ENCODE measurements around the gene PKM.

Gene PKM

DNA sequence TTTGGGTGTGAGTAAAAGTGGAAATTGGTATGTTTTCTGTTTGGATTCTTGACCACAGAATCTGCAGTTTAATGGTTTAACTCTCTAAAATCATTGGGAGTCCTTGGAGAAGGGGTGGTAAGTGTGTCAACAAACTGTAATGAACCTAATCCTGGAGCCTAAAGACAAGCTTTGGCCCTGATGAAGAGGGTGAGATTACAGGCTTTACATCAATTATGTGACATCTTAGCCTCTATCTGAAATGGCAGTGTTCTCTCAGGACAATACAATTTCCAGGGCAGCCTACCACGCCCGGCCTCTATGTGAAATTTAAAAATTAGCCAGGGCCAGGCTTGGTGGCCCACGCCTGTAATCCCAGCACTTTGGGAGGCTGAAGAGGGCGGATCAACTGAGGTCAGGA, 4.3 kb upstream of the PKM start:
- no peak for DNase-seq (ENCODE audit: low spot score)

DNA sequence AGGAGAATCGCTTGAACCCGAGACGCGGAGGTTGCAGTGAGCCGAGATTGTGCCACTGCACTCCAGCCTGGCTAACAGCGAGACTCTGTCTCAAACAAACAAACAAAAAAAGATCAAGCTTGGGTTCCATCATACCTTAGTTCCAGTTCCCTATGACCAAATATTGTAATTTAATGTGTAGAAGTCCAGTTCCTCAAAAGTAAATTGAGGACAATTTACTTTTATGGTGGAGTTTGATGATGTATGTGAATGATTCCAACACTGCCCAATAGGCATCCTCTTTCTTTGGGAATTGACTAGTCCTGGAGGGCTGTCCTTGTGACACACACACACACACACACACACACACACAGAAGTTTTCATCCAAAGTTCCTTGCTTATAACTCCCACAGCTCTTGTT, 2.8 kb upstream of the PKM start:
- no peak for DNase-seq (ENCODE audit: low spot score)

DNA sequence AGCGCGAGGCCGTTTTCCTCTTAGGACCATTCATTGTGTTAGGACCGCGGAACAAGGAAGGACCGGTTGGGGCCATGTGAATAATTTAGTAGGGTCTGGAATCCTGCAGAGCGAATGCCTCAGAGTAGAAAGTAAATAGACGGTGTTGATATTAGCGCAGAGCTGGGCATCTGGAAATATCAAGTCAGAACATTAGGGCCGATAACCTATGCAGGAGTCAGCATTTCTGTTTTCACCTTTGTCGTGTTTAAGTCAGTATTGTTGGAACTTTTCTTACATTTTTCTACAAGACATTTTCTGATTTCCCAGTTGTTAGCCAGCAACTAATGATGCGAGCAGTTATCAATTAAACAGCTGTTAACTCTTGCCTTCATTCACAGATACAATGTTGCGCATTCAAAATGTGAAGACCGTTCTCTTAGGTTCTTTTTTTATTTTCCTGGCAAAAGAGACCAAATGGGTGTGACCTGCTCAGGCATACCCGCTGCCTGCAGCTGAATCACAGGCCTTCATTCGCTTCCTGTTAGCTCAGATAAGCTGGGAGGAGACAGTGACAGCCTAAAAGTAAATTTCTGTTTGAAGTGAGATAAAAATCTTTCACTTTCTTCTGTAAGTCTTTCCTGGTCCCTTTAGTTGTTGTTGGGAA, 966 bp upstream of the PKM start:
- peak; percentile 52 for DNase-seq (ENCODE audit: low spot score)

DNA sequence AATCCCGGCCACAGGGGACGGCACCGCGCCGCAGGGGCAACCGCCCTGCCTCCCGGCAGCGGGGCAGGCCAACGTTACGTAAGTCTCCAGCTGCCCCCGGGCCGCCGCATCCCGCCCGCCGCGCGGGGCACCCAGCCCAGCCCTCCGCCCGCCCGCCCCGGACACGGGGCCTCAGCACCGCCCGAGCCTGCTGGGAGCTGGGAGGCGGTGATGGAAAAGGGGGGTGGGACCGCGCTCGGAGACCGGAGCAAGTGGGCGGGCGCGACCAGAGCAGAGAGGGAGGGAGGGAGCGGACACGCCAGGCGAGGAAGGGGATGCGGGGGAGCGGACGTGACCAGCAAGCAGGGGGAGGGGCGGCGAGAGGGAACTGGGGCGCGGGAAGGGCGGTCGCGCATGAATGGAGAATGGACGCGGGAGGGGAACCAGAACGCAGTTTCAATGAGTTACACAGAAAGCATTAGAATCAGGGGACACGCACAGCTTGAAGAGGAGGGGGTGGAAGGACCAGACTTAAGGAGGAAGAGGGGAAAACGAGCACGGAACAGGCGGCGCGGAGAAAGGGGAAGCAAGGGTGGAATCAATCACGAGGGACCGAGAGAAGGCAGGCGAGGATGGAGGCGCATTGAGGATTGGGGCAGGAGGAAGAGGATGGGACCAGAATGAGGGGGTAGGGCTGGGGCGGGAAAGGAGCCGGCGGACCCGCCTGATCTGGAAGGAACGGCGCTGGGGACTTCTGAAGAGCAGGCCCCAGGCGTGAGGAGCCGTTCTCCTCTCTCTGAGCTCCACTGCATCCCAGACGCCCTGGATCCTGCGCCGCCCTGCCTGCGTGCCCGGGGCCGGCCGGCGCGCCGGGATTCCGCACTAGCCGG, 559 bp downstream of the PKM start:
- peak; percentile 84 for DNase-seq (ENCODE audit: low spot score)

DNA sequence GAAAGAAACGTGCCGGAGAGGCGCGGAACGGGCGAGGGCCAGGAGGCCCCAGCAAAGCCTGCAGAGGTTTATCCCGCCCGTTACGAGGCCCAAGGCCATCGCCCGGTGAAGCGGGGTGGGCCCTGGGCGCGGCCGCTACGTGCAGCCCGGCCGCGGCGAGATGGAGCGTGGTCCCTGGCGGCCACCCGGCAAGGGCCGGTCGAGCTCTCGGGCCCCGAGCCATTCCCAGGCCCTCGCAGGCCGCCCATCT, 1.1 kb downstream of the PKM start:
- no peak for DNase-seq (ENCODE audit: low spot score)

DNA sequence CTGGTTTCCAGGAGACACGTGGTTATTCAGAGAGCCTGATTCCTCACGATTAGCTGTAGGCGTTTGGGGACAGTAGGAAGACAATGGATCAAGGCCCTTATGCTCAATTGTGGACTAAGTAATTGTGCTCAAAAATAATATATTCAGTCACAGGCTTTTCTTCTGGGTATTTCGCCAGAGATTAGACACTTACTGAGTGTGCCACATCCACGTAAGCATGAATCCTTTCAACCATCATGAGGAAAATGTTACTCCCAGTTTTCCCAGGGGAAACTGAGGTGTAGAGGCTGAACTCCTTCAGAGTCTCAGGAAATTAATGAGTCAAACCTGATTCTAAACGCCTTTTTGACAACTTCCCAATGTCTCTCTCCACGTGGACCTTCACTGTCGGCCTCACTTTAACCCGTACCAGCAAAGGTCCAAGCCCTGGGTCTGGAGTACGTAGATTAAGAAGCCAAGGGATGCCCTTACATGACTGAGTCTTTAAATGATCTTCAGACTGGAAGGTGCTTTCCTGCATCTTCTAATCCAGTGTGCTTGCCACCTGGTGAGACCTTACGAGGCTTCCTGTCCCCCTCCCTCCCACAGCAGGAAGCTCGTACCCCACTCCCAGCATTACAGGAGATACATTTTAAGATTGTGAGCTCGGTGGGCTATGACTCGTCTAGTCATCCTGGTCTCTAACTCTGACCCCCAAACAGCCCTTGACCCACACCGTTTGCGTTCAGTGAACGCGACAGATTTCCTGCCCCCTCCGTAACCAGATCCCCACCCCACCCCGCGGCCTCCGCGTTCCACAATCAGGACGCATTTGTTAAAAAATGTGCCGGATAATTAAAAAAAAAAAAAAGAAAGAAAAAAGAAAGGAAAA, 1.7 kb downstream of the PKM start:
- no peak for DNase-seq (ENCODE audit: low spot score)

DNA sequence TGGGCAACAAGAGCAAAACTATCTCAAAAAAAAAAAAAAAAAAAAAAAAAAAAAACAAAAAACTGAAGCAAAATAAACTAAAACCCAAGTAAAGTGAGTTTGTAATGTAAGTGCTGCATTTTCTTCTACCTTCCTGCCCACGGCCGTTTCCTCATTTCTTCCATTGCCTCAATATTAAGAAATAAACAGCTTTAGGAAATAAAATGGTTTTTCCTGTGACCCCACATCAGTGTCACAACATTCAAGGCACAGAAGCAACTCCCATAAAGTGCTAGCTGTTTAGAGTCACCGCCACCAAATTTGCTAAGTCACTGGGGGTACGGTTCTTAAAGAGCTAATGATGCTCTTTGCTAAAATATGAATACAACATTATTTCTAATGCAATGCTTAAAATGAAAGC, 3.3 kb downstream of the PKM start:
- DNase-seq (ENCODE audit: low spot score): no peak

DNA sequence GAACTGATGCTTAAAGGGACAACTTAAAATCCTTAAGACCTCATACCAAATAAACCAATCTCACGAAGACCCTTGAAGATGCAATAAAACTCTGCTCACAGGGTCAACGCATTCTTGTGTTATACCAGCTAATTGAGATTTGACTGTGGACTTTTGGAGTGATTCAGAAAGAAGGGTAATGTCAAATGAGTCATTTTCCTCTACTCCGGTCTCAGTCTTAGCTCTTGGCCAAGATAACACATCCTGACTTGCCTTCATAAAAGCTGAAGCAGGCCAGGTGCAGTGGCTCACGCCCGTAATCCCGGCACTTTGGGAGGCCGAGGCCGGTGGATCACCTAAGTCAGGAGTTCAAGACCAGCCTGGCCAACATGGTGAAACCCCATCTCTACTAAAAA, 3.8 kb downstream of the PKM start:
- DNase-seq (ENCODE audit: low spot score): no peak

DNA sequence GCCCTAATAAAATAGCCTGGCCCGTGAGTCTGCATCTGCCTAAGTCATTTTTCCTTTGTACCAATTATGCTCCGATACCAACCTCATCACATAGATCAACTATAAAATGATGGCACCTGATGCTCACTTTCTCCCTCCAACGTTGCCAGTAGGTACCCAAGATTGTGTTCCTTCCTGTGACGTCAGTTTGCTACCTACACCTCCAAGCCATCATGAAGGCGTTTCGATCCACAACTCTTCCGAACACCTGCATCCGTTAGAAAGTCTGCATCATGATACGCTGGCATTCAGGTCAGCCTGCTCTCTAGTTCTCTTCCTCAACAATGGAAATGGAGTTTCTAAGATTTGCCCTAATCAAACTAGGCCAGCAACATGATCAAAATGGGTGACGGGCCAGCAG, 7.7 kb downstream of the PKM start:
- no peak for DNase-seq (ENCODE audit: low spot score)

DNA sequence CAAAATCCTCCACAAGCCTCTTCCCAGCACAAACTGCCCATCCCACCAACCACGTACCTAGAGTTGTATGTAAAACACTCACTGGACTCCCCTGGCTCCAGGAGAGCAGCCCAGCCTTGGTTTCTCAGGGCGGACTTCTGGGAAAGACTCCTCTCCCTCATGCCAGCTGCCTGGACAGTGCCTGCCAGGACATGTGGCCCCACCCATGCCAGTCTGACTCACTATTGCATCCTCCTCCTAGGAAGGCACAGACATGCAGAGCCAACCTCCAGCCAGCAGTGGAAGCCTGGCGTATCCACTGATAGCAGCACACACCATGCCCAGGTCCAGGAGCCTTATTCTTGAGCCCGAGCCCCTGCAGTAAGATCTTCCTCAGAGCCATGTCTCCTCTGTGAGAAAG, 8.6 kb downstream of the PKM start:
- DNase-seq (ENCODE audit: low spot score): no peak

DNA sequence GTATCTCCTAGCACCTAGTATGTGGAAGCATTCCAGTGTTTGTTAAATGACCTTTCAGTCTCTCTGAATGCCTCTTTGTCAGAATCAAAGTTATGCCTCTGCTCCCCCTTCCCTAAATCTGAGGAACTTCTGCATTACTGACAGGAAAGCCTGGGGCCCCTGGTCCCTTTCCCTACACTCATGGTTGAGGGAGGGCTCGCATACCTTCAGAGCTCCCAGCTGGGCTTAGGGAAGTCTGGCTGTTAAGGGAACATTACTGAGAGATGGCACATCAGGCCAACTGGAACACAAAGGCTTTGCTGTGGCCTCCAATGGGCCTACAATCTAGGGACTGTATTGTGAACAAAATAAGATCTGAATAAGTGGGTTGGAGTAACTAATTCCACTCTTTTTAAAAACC, 10.3 kb downstream of the PKM start:
- no peak for DNase-seq (ENCODE audit: low spot score)

DNA sequence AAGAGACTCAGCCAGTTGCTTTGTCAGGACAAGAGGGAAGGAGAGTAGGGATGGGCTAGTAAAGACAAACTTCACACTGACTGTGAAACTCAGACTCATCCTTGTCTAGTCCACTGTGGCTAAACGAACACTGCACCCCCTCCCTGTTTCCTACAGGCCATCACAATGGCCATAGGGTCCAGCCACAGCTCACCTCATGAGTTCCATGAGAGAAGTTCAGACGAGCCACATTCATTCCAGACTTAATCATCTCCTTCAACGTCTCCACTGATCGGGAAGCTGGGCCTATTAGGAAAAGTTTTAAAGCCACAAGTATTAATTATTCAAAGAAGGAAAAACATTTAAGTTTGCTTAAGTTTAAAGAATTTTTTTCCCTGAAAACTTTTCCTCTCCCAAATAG, 13.8 kb downstream of the PKM start:
- DNase-seq (ENCODE audit: low spot score): no peak

DNA sequence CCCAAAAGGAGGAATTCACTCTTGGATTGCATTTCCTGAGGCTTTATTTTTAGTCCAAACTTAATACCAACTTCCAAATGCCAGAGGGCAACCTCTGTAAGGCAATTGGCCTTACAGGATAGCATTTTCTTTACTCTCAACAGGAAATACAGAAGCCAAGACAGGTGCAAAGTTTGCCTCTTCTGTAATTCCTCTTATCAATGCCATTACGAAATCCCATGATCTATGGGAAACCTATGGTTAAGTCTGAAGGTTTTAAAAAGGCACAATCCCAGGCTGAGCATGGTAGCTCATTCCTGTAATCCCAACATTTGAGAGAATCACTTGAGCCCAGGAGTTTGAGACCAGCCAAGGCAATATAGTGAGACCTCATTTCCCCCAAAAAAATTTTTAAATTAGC, 14.9 kb downstream of the PKM start:
- no peak for DNase-seq (ENCODE audit: low spot score)

DNA sequence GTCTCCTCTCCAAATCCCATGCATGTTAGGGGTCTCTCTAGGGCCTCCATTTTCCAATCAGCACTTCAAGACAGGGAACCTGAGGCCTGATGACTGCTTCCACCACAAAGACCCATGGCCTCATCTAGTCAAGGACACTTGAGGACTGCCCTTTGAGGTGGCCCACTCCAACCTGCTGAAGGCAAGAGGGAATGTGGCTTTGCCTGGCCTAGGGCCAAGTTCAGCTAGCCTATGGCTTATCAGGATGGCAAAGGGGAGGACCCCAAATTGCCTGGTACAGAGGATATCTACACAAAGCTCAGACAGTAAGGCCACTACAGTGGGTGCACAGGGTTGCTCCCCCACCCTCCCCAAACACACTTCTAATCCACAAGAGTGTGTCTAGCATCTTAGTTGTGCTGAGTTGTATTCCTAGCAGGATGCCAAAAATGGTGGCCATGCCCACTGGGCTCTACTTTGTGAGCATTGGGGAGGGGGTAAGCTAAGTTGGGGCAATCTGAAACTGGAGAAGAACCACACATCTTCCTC, 23.4 kb downstream of the PKM start:
- DNase-seq (ENCODE audit: low spot score): no peak

DNA sequence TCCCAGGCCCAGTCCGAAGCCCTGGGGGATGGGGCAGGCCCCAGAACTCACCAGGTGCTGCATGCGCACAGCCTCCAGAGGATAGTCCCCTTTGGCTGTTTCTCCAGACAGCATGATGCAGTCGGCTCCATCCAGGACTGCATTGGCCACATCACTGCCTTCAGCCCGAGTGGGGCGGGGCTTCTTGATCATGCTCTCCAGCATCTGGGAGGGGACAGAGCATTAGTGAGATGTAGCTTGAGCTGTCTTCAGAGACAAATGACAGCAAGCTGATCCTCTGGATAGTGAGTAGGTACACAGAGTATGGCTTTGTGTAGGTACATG, 24.4 kb downstream of the PKM start:
- no peak for DNase-seq (ENCODE audit: low spot score)

DNA sequence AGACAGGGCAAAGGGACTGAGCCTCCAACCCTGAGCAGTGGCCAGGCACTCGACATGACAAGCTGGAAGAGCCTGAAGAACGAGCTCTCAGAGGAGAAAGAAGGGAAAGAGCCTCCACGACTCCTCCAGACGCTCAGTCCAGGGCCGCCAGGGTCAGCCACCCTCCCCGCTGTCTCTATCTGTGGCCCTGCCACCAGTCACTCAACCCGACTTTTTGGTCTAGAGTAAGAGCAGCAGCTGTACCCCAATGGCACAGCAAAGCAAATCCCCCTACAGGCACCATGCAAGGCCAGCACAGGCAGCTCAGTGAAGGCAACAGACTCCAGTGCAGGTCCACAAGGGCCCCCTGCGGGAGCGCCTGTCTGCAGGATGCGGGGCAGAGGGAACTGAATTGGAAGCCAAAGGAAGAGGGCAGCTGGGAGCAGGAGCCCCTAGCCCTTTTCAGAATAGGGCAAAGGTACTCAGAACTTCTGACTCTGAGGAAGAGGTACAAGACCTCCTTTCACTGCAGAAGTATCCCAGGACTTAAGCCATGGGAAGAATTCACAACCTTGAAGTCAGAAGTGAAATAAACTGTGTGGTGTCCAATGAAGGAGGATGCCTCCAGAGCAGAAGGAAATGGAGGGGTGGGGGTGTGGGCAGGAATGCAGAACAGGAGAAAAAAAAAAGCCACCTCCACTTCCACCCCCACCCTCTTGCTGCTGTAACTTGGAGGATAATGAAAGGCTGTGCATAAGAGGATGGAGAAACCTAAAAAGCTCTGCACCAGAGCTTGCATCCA, 24.9 kb downstream of the PKM start:
- no peak for DNase-seq (ENCODE audit: low spot score)

DNA sequence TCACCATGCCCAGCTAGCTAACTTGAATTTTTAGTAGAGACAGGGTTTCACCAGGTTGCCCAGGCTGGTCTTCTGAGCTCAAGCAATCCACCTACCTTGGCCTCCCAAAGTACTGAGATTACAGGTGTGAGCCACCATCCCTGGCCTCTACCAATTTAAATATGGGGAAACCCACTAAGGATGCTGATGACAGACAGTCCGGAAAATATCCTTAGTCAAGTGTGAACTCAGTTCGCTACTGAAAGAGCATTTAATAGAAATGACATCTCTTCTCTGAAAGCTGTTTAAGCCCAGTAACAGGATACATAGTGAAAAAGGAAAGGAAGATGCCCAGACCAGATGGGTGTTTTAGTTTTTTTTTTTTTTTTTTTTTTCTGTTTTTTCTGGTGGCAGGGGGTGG, 25.7 kb downstream of the PKM start:
- no peak for DNase-seq (ENCODE audit: low spot score)

DNA sequence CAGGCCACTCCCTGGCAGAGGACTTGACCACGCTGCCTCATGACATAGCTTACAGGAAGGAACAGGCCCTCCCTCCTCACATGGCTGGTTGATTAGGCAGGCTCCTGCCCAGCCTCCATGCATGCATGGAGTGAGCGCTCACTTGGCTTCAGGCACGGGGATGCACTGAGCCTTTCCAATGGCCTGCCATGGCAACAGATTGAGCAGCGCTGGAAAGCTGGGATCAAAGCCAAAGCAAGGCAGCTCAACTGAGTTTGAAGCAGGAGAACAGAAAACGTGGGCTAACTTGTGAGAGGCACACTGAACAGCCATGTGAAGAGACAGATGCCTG, 27.5 kb downstream of the PKM start:
- no peak for DNase-seq (ENCODE audit: low spot score)

DNA sequence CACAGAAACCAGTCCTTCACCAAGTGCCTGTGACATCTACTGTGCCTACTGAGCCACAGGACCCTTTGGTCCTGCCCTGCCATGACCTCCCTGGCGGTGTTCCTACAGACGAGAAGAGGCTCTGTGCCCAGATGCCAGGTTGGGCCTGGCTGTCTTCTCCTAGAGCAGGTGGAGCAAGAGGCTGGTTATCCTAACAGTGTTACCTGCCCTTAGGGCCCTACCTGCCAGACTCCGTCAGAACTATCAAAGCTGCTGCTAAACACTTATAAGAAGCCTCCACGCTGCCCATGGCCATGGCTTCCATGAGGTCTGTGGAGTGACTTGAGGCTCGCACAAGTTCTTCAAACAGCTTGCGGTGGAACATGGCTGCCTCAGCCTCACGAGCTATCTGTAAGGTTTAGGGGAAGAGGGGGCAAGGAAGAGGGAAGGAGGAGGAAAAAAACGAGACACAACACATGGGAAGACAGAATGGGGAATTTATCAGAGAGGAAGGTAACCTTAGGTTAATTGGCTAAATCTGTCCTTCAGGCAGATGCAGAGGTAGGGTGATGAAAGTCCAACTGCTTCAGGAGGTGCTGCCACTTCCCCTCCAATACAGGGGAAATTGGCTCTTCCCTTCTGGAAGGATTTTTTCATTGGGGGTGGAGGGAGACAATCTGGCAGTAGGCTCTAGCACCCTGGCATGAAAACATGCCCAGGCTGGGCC, 28.0 kb downstream of the PKM start:
- no peak for DNase-seq (ENCODE audit: low spot score)

DNA sequence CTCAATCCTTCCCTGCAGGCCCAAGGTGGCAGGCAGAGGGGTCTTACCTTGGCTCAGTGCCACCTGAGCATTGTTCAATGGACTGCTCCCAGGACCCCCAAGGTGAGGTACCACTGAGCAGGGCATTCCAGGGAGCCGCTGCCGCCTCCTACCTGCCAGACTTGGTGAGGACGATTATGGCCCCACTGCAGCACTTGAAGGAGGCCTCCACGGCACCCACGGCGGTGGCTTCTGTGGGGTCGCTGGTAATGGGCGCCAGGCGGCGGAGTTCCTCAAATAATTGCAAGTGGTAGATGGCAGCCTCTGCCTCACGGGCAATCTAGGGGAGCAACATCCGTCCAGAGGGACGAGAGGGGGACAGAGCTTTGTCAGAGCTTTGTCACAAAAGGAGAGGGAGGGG, 28.7 kb downstream of the PKM start:
- DNase-seq (ENCODE audit: low spot score): no peak

DNA sequence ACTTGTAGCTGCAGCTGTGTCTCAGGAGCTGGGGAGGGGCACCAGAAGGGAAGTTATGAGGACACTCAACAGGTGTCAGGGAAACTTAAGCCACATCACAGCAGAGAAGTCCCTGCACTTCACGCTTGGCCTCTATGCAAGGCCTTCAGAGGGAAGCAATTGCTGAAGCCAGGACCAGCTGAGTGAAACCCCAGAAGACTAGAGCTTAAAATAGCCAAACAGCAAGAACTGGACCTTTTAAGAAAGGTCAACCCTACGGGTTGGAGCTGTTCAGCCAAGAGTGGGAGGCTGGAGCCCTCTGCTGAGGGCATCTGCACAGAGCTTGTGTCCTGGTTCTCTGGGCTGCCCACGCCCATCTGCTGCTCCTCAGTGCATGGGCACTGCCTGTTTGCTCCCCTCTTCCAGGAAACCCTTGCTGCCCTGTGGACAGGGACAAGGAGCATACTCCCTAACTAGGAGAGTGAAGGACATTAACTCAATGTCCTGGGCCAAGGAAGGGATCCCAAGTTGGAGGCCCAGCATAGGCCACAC, 29.5 kb downstream of the PKM start:
- DNase-seq (ENCODE audit: low spot score): no peak

Data from HuH-7 (cell line).